OCI-LY3 (cell line): ENCODE data around the gene GRAMD1B.
"Not testable (repeated sequence)": the region's sequence is repeated elsewhere in the genome, so short reads cannot be mapped to it uniquely, and the experiment has no call there.

Source experiments
- H2AFZ ChIP-seq: fragments of 200-600, 300-600 bp; shearing (Covaris generic); 2 replicates; pipeline ENCODE4 v1.6.0; 2014; ENCODE audit warnings: antibody characterized with exemption, low read depth, low read length
- H3K27ac ChIP-seq: fragments of 200-600, 300-600 bp; sonication (generic); 2 replicates; pipeline ENCODE4 v1.5.1; 2014; ENCODE audit warnings: mild to moderate bottlenecking, low read length, moderate library complexity, mixed read lengths
- H3K27me3 ChIP-seq: fragments of 200-600, 300-600 bp; sonication (generic); 2 replicates; pipeline ENCODE4 v1.6.1; 2014; ENCODE audit warnings: low read depth, low read length, mixed read lengths
- H3K36me3 ChIP-seq: fragments of 200-600, 300-600 bp; sonication (generic); replicated peaks from 2 replicates; pipeline ENCODE3; 2014; ENCODE audit warnings: low read depth, low read length, mixed read lengths
- H3K4me1 ChIP-seq: fragments of 300-600, 200-600 bp; sonication (generic); 2 replicates; pipeline ENCODE4 v1.6.1; 2014; ENCODE audit warnings: low read length, mixed read lengths
- H3K4me2 ChIP-seq: fragments of 200-600, 300-600 bp; sonication (generic); 2 replicates; pipeline ENCODE4 v1.6.1; 2014; ENCODE audit warnings: low read length, mixed read lengths
- H3K4me3 ChIP-seq: fragments of 300-600, 200-600 bp; sonication (generic); 2 replicates; pipeline ENCODE4 v1.5.1; 2014; ENCODE audit warnings: antibody characterized with exemption, mild to moderate bottlenecking, low read length, moderate library complexity
- H3K79me2 ChIP-seq: fragments of 300-600, 200-600 bp; shearing (Covaris generic); 2 replicates; pipeline ENCODE4 v1.6.1; 2014; ENCODE audit warnings: mild to moderate bottlenecking, low read length, mixed read lengths
- H3K9ac ChIP-seq: fragments of 300-600, 200-600 bp; shearing (Covaris generic); 2 replicates; pipeline ENCODE4 v1.6.0; 2014; ENCODE audit warnings: mild to moderate bottlenecking, low read length, moderate library complexity
- H3K9me3 ChIP-seq: fragments of 200-600, 300-600 bp; shearing (Covaris generic); 2 replicates; pipeline ENCODE4 v1.6.1; 2014; ENCODE audit warnings: low read length, mixed read lengths; ENCODE audit not compliant: insufficient read depth
- H4K20me1 ChIP-seq: fragments of 200-600, 300-600 bp; sonication (generic); 2 replicates; pipeline ENCODE4 v1.6.1; 2016; ENCODE audit warnings: low read length, mixed read lengths; ENCODE audit not compliant: insufficient read depth
- EZH2phosphoT487 ChIP-seq: fragments of 200-600 bp; shearing (Covaris generic); IDR thresholded peaks from 2 replicates; pipeline ENCODE4 v1.6.1; 2018; ENCODE audit warnings: antibody characterized with exemption, mixed run types, low read depth
- TF ChIP-seq, protein P1 (sequence below): fragments of 200-600, 300-600 bp; sonication (generic); IDR thresholded peaks from 2 replicates; pipeline ENCODE4 v1.5.1; 2014; ENCODE audit warnings: antibody characterized with exemption, low read length, low read depth

The GRAMD1B gene

DNA sequence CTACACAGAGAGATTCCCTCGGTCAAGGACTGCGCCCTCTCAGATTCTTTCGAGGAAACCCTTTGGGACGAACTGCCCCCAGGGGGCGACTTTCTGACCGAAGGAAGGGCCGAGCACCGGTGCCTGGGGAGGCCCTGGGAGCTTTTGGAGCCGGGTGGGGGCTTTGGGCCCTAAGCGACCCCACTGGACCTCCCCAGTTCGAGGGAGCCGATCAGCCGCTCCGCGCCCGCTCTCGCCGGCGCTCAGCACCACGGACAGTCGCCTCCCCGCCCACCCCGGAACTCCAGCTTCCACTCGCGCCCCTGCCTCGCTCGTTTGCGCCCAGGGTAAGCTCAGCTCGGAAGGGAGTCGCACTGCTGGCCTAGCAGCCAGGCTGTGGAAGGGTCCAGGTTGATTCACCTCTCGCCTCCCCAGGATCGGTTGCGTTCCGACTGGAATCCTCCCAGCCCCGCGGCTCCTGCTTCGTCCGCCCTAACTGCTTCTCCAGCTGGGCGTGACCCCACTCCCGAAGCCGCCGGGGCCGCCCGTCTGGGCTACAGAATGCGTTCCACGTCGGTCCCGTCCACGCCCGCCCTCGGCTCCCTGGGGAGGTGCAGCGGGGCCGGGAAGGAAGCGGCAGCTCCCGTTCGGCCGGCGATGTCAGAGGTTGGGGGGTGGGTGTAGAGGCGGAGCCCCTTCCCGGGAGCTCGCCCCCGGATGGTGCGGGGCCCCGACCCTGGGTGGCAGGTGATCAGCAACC lies 223.9 kb downstream of the GRAMD1B start:
- Histone ChIP-seq H2AFZ (no peak overlapping the region), H3K9ac (no peak overlapping the region), H3K79me2 (no peaks in the 10 kb centered on the region), H3K27ac (no peak overlapping the region), H3K4me2 (no peak overlapping the region), H3K36me3 (no peaks in the 10 kb centered on the region), H3K9me3 (peaks cover 2% of the 10 kb centered on the region; the same call in 1 of the 2 replicates), H4K20me1 (no peaks in the 10 kb centered on the region), H3K27me3 (peaks cover 9% of the 10 kb centered on the region), H3K4me3 (no peak overlapping the region), H3K4me1 (peaks cover 10% of the 10 kb centered on the region)
- TF ChIP-seq, protein P1, sequence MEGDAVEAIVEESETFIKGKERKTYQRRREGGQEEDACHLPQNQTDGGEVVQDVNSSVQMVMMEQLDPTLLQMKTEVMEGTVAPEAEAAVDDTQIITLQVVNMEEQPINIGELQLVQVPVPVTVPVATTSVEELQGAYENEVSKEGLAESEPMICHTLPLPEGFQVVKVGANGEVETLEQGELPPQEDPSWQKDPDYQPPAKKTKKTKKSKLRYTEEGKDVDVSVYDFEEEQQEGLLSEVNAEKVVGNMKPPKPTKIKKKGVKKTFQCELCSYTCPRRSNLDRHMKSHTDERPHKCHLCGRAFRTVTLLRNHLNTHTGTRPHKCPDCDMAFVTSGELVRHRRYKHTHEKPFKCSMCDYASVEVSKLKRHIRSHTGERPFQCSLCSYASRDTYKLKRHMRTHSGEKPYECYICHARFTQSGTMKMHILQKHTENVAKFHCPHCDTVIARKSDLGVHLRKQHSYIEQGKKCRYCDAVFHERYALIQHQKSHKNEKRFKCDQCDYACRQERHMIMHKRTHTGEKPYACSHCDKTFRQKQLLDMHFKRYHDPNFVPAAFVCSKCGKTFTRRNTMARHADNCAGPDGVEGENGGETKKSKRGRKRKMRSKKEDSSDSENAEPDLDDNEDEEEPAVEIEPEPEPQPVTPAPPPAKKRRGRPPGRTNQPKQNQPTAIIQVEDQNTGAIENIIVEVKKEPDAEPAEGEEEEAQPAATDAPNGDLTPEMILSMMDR: no peak
- no peak for TF ChIP-seq EZH2phosphoT487

DNA sequence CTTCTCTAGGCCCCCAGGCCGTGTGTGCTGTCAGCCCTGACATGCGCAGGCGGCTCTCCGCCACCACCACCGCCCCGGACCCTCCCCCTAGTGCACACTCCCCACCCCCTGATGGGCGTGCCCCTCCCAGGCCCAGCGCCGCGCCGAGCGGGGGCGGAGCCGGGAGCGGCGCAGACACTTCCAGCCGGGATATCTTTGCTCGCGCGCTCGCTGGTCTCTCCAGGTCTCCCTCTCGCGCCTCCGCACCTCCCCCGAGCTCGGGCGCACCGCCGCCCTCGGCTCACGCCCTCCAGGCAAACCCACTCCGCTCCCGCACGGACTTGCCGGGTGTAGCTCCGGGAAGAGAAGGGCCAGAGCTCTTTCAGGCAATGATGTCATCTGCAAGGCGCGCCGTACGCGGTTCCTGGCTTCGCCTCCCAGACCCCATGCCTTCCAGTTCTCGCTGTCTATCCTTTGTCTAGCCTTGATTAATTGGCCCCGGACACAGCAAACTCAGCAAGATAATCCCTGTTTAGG lies 224.6 kb downstream of the GRAMD1B start, which contains the start of gene SCN3B:
SCN3B (minus strand) TSS at position 59 of the 516 bp plus-strand sequence. CDS start 823 bp downstream, outside the sequence.
- peaks cover 16% of the 10 kb centered on the region for H3K4me1 ChIP-seq
- TF ChIP-seq EZH2phosphoT487: no peak
- TF ChIP-seq, protein P1: no peak
- no peaks in the 10 kb centered on the region for H3K79me2 ChIP-seq
- H3K27ac ChIP-seq: no peak within 1 kb of the TSS
- H3K36me3 ChIP-seq: no peaks in the 10 kb centered on the region
- no peak within 1 kb of the TSS for H3K4me3 ChIP-seq
- H3K9me3 ChIP-seq: peaks cover 9% of the 10 kb centered on the region; the same call in 1 of the 2 replicates
- no peak within 1 kb of the TSS for H3K9ac ChIP-seq
- H3K4me2 ChIP-seq: no peak within 1 kb of the TSS
- no peaks in the 10 kb centered on the region for H4K20me1 ChIP-seq
- H2AFZ ChIP-seq: no peak within 1 kb of the TSS
- peaks cover 9% of the 10 kb centered on the region for H3K27me3 ChIP-seq

DNA sequence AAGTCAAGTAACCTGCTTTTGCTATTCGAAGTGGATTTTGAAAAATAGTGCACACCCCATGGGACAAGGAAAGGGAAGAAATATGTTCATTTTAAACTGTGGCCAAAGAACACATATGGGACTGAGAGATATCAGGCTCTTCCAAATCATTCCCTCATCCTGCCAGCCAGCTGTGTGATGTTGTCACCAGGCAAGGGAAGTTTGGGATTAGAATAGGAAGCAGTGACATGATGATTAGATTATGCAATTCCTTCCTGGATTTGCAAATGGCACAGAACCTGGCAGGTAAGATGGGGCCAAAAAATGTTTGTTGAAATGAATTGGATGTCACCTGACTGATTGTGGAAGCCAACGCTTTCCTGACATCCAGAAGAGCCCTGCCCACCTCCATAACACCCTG lies 229.2 kb downstream of the GRAMD1B start:
- TF ChIP-seq EZH2phosphoT487: no peak
- TF ChIP-seq, protein P1: no peak
- Histone ChIP-seq H4K20me1 (no peaks in the 10 kb centered on the region), H3K9me3 (peaks cover 10% of the 10 kb centered on the region; the same call in 1 of the 2 replicates), H2AFZ (no peak overlapping the region), H3K4me1 (peaks cover 24% of the 10 kb centered on the region), H3K79me2 (no peaks in the 10 kb centered on the region), H3K9ac (no peak overlapping the region), H3K4me2 (no peak overlapping the region), H3K27me3 (no peaks in the 10 kb centered on the region), H3K27ac (no peak overlapping the region), H3K4me3 (no peak overlapping the region), H3K36me3 (no peaks in the 10 kb centered on the region)

DNA sequence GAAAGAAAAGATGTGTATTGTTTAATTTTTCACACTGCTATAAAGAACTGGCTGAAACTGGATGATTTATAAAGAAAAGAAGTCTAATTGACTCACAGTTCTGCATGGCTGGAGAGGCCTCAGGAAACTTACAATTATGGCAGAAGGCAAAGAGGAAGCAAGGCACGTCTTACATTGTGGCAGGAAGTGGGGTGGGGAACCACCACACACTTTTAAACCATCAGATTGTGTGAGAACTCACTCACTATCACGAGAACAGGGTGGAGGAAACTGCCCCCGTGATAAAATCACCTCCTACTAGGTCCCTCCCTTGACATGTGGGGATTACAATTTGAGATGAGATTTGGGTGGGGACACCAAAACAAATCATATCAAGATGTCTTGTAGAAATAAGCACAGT lies 229.9 kb downstream of the GRAMD1B start:
- not testable (repeated sequence) for H3K27me3 ChIP-seq, H4K20me1 ChIP-seq, H2AFZ ChIP-seq, H3K4me2 ChIP-seq, H3K4me3 ChIP-seq, H3K36me3 ChIP-seq, H3K9ac ChIP-seq, H3K27ac ChIP-seq, H3K9me3 ChIP-seq, H3K79me2 ChIP-seq
- peaks cover 24% of the 10 kb centered on the region for H3K4me1 ChIP-seq
